ENCODE results near the gene MBNL2.

MBNL2 gene

DNA sequence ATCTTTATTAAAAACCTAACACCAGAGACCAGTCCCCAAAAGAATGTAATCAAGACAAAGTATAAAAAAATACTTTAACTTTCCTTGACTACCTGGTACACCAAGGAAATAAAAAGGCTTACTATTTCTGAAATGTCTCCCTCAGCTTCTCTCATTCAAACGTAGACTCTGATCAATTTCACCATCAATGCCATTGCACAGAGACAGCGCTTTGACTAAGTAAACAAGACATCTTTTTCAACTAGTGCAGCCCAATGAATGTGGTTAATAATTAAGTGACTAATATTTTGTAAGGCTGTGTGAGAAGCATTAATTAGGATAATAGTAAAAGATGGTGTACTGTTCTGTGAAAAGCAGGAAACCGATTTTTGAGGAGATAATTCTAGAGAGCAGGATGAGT is 204.6 kb downstream of the MBNL2 start:
- no peak overlapping the region for H3K4me3 ChIP-seq (ENCODE audit: low read depth, low read length)
- no peaks in the 10 kb centered on the region for H3K36me3 ChIP-seq (replicated peaks)
- H3K27me3 ChIP-seq (replicated peaks) = no peaks in the 10 kb centered on the region
- DNase-seq = no peak
- in situ Hi-C loops (cut with HindIII; ENCODE audit: low pct_ligation_motif_present, low sequenced_read_pairs) = no loop called here
- H3K27ac ChIP-seq = no peak overlapping the region
- TF ChIP-seq CTCF (IDR thresholded peaks at IDR 0.05; ENCODE audit: low read depth, low read length, missing control alignments) = no peak

DNA sequence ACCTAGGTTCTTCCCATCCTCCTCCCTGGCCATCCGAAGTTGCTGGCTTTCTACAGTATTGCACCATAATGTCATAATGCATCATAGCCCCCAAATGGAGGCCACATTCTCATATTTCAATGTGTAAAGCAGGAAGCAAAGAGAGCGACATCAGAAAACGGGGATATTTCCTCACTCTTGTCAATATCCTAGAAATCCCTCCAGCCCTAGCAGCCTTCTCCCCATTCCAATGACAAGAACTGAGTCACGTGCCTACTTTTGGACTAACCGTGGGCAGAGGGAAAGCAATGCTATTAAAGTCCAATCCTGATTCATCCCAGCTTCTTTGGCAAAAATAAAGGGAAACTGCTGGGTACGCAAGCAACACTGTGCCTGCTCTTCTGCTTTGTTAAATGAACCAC is 207.5 kb downstream of the MBNL2 start:
- H3K27ac ChIP-seq = no peak overlapping the region
- peak overlapping the region; percentile 6 for H3K4me3 ChIP-seq (ENCODE audit: low read depth, low read length)
- no peaks in the 10 kb centered on the region for H3K36me3 ChIP-seq (replicated peaks)
- H3K27me3 ChIP-seq (replicated peaks) = no peaks in the 10 kb centered on the region
- no peak for TF ChIP-seq CTCF (IDR thresholded peaks at IDR 0.05; ENCODE audit: low read depth, low read length, missing control alignments)
- in situ Hi-C loops (cut with HindIII; ENCODE audit: low pct_ligation_motif_present, low sequenced_read_pairs) = no loop called here
- no peak for DNase-seq

- DNase-seq = no peak
- H3K27me3 ChIP-seq (replicated peaks) = no peaks in the 10 kb centered on the region
- no peaks in the 10 kb centered on the region for H3K36me3 ChIP-seq (replicated peaks)
- H3K27ac ChIP-seq = no peak overlapping the region
- TF ChIP-seq CTCF (IDR thresholded peaks at IDR 0.05; ENCODE audit: low read depth, low read length, missing control alignments) = no peak
- in situ Hi-C loops (cut with HindIII; ENCODE audit: low pct_ligation_motif_present, low sequenced_read_pairs) = no loop called here
- no peak overlapping the region for H3K4me3 ChIP-seq (ENCODE audit: low read depth, low read length)
Observed at GRCh38 chr13:97430296-97430695, 208.2 kb downstream of the MBNL2 start.

- in situ Hi-C loops (cut with HindIII; ENCODE audit: low pct_ligation_motif_present, low sequenced_read_pairs) = no loop called here
- TF ChIP-seq CTCF (IDR thresholded peaks at IDR 0.05; ENCODE audit: low read depth, low read length, missing control alignments) = no peak
- H3K4me3 ChIP-seq (ENCODE audit: low read depth, low read length) = no peak overlapping the region
- no peak overlapping the region for H3K27ac ChIP-seq
- no peaks in the 10 kb centered on the region for H3K27me3 ChIP-seq (replicated peaks)
- DNase-seq = no peak
- no peaks in the 10 kb centered on the region for H3K36me3 ChIP-seq (replicated peaks)
Observed at GRCh38 chr13:97431171-97431764, 209.1 kb downstream of the MBNL2 start.

DNA sequence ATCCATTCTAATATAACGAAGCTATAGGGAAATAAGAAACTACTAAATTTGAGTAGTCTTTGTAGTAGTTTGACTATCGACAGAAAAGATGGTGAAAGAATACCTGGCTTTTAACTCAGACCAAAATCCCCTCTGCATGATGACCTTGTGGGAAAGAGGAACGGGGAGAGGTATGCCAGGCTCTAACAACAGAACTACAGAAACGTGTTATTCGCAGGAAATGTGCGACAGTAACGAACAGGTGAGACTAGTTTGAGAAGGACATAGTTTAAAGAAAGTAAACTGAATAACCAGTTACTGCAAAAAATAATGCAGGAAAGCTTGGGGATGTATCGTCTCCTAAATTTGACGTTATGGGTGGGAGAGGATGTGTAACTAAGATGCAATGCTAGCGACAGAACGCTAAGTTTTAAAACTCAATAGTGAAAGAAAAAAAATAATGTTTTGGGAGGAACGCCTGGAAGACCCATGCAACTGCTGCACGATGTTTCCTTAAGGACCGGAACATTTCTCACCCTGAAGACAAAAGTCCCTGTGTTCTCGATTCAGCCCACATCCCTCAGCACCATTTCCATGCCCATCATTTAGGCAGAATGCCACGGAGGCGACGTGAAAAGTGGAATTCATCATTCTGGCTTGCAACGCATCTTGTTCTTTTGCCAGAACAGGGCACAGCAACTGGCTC is 210.2 kb downstream of the MBNL2 start:
- no peak for TF ChIP-seq CTCF (IDR thresholded peaks at IDR 0.05; ENCODE audit: low read depth, low read length, missing control alignments)
- Histone ChIP-seq H3K36me3 (replicated peaks) (no peaks in the 10 kb centered on the region), H3K27me3 (replicated peaks) (no peaks in the 10 kb centered on the region), H3K27ac (peak overlapping the region; percentile 72), H3K4me3 (ENCODE audit: low read depth, low read length) (peak overlapping the region; percentile 83)
- in situ Hi-C loops (cut with HindIII; ENCODE audit: low pct_ligation_motif_present, low sequenced_read_pairs) = no loop called here
- no peak for DNase-seq

Measured in brain microvascular endothelial cell (primary cell).